NB4 (cell line): Measurements from ENCODE around the gene MCF2L.

Experiments used
- CTCF ChIP-seq: IDR thresholded peaks from one replicate; pipeline ENCODE4 v1.5.1; 2012; ENCODE audit warnings: low read depth, low read length
- MAX ChIP-seq: IDR thresholded peaks from 2 replicates; pipeline ENCODE4 v1.6.1; 2011; ENCODE audit warnings: low read depth, low read length
- MYC ChIP-seq: IDR thresholded peaks from 2 replicates; pipeline ENCODE4 v1.6.1; 2011; ENCODE audit warnings: low read depth, low read length
- POLR2A ChIP-seq: IDR thresholded peaks from 2 replicates; pipeline ENCODE4 v1.6.1; 2011; ENCODE audit warnings: mild to moderate bottlenecking; ENCODE audit not compliant: insufficient read length; ENCODE audit errors: extremely low read depth

- TF ChIP-seq CTCF, result no peak
- no peak for TF ChIP-seq POLR2A
- no peak for TF ChIP-seq MAX
- TF ChIP-seq MYC, result no peak
Measured at GRCh38 chr13:113106711-113107351, 137.8 kb downstream of the MCF2L start.
